IgD-negative memory B cell (primary cell): ENCODE results near the gene CCDC9. TPM values are rescaled to one million over a fixed set of nuclear protein-coding genes. Genes with fewer than 3 reads are reported as not detected.
A peak's percentile ranks its signal among the peaks of the same experiment; 100 is the strongest.

Source experiments
- H3K27ac Mint-ChIP-seq, 3 donors: one replicate each; pipeline ENCODE4 v1.8.0; 2020 to 2022; ENCODE audit warnings: mild to moderate bottlenecking in 3 of 3, mixed read lengths in 3 of 3, moderate library complexity in 1 of 3
- H3K27me3 Mint-ChIP-seq: one replicate; pipeline ENCODE4 v1.8.0; 2021; ENCODE audit warnings: mixed read lengths
- H3K36me3 Mint-ChIP-seq: one replicate; pipeline ENCODE4 v1.8.0; 2020; ENCODE audit warnings: mild to moderate bottlenecking, mixed read lengths
- H3K4me1 Mint-ChIP-seq, 3 donors: one replicate each; pipeline ENCODE4 v1.8.0; 2020 to 2022; ENCODE audit warnings: mixed read lengths in 3 of 3, mild to moderate bottlenecking in 1 of 3
- H3K4me3 Mint-ChIP-seq, 4 donors: one replicate each; pipeline ENCODE4 v1.8.0; 2020 to 2022; ENCODE audit warnings: mild to moderate bottlenecking in 4 of 4, mixed read lengths in 4 of 4, moderate library complexity in 3 of 4
- H3K9me3 Mint-ChIP-seq, 3 donors: one replicate each; pipeline ENCODE4 v1.8.0; 2020 to 2021; ENCODE audit warnings: mixed read lengths in 3 of 3, mild to moderate bottlenecking in 1 of 3
- polyA plus RNA-seq: library from polyadenylated mRNA; unstranded; fragments of 300-500 nt; fragmentation: Illumina TruSeq; gene quantifications from one replicate; pipeline ENCODE4 v1.2.3, GENCODE V29; 2021

CCDC9 gene
- polyA plus RNA-seq, 1 donor from 2014 or later = 16.0 TPM

DNA sequence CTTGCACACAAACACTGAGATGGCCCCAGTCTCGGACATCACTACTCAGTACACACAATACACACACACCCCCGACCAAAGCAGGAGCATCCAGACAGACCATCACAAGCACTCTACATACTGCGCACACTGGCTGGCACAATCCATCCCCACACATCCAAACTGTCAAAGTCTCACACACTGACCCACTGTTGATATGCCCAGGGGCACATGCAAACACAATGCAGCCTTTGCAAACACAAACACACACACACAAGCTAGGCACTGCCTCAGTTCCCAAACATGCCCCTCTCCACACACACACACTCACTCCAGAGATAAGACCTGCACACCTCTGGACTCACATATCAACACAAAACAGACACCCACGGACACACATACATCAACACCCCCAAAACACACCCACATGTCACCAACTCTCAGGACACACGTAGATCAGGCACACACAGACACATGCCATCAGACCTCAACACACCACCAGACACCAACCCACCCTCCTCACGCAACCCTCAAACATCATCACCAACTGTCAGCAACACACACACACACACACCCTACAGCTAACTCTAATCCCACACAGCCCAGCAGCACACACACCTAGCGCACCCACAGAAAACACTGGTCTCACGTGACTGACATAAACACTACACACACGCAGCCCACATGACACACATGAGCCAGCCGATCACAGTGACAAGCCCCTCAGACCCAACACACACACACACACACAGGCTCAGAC, 27.2 kb upstream of the CCDC9 start:
- Mint-ChIP-seq H3K4me1 (peaks cover 11 to 23% (median 18%) of the 10 kb centered on the region in 3 donors), H3K4me3 (no peak overlapping the region), H3K27me3 (peaks cover 3% of the 10 kb centered on the region), H3K27ac (no peak overlapping the region), H3K9me3 (no peaks in the 10 kb centered on the region), H3K36me3 (no peaks in the 10 kb centered on the region)

DNA sequence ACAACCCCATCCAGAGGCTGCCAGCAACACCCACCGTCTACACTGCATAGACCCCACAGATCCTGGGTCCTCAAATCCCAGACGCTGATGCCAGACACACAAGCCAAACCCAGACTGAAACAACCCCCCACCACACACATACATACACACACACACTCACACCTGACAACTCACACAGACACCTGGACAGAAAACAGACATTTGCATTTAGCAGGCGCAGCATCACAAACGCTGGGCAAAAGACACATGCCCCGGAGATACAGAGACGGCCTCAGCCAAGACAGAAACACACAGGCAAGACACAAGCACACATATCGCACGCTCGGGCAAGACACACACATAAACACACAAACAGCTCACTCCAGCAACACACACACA, 26.7 kb upstream of the CCDC9 start:
- H3K4me3 Mint-ChIP-seq = no peak overlapping the region
- no peak overlapping the region for H3K27ac Mint-ChIP-seq
- H3K4me1 Mint-ChIP-seq = peaks cover 11 to 23% (median 18%) of the 10 kb centered on the region in 3 donors
- H3K27me3 Mint-ChIP-seq = peaks cover 4% of the 10 kb centered on the region
- no peaks in the 10 kb centered on the region for H3K36me3 Mint-ChIP-seq
- no peaks in the 10 kb centered on the region for H3K9me3 Mint-ChIP-seq

DNA sequence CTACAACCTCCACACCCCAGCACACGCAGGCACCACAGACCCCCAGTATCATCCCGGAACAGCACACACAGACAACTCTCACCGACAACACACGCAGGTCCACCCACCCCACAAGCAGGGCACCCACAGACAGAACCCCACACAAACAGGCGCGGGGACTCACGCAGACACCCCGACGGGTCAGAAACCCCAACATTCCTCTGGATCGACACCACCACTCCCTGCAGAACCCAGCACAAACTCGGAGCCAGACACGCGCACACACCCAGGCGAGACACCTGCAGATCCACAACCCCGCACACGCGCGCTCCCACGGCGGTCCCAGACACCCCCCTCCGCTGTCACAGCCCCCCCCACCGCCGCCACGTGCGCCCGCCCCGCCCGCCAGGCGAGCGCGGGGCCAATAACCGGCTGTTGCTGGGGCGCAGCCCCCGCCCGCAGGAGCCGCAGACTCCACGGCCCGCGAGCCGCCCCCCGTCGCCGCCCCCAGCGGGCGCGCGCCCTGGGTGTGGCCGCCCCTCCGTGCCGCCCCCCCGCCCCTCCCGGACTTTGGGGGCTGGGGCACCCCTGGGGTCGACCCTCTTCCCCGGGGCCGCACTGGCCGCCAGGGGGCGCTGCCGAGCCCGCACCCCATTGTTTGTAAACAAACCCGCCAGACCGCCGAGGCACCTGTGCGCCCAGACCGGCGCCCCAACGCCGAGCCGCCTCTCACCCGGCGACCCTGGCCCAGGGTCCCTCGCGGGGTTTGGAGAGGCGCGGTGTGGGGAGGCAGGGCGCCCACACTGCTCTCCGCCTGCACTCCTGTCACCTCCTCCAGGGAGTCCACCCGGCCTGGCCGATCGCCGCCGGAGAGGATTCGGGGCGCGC, 26.0 kb upstream of the CCDC9 start:
- H3K27ac Mint-ChIP-seq = no peak overlapping the region
- peak overlapping the region in 2 of 4 donors; percentile 43 to 65 for H3K4me3 Mint-ChIP-seq

DNA sequence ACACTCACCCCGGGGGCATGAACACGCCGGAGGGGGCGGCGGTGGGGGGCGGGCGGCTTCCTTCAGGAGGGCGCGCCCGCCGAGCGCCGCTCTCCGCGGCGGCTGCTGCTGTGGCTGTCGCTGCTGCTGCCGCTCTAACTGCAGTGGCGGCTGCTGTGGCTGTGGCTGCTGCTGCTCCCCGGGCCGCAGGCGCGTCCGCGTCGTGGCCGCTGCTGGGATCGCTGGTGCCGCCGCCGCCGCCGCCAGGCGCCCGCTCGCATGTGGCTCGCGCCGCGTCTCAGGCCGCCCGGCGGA, 25.5 kb upstream of the CCDC9 start, which contains the start of gene BBC3:
Gene BBC3, minus strand, starts transcription at position 279 of the 294 bp plus-strand sequence. CDS start 2,768 bp downstream, outside the sequence.
- Mint-ChIP-seq H3K9me3 (no peaks in the 10 kb centered on the region), H3K27ac (peak within 1 kb of the TSS; percentile 79 to 91 (median 80)), H3K4me1 (peaks cover 6 to 19% (median 15%) of the 10 kb centered on the region in 3 donors), H3K27me3 (peaks cover 4% of the 10 kb centered on the region), H3K4me3 (peak within 1 kb of the TSS; percentile 59 to 82 (median 78)), H3K36me3 (no peaks in the 10 kb centered on the region)

More for the DNA sequence above, 26.0 kb upstream of the CCDC9 start:
- H3K9me3 Mint-ChIP-seq = no peaks in the 10 kb centered on the region
- no peaks in the 10 kb centered on the region for H3K36me3 Mint-ChIP-seq
- H3K4me1 Mint-ChIP-seq = peaks cover 11 to 23% (median 18%) of the 10 kb centered on the region in 3 donors
- peaks cover 4% of the 10 kb centered on the region for H3K27me3 Mint-ChIP-seq

DNA sequence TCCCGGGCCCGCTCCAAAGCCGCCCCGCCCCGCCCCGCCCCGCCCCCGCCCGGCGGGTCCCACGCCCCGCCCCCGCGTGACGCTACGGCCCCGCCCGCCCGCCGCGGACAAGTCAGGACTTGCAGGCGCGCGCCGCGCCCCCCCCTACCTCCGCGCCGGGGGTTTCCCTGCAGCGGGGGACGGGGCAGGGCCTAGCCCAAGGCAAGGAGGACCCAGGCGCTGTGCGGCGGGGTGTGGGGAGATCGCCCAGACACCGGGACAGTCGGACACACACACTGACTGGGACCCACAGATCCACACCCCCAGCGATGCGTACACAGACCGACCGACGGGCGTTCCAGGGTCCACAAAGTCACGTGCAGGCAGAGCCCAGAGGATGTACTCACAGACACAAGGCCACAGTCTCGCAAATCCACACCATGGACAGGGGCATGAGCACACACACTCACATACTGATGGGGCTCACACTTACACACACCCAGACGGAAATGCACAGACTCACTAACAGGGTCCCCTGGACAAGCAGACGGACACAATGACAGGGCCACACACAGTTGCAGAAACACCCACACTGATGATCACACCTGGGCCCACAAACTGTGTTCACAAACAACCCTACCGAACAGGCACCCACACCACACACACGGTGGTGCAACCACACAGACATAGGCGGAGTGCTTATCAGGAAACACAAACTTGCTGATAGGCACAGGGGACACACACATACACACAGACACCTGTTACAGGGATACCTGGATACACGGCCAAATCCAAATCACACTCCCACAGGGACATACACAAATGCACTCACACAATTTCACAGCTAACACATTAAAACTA, 24.9 kb upstream of the CCDC9 start:
- H3K36me3 Mint-ChIP-seq = no peaks in the 10 kb centered on the region
- peak overlapping the region; percentile 79 to 91 (median 80) for H3K27ac Mint-ChIP-seq
- peaks cover 4% of the 10 kb centered on the region for H3K27me3 Mint-ChIP-seq
- H3K9me3 Mint-ChIP-seq = no peaks in the 10 kb centered on the region
- H3K4me1 Mint-ChIP-seq = peaks cover 6 to 19% (median 15%) of the 10 kb centered on the region in 3 donors
- H3K4me3 Mint-ChIP-seq = peak overlapping the region; percentile 59 to 82 (median 78)

DNA sequence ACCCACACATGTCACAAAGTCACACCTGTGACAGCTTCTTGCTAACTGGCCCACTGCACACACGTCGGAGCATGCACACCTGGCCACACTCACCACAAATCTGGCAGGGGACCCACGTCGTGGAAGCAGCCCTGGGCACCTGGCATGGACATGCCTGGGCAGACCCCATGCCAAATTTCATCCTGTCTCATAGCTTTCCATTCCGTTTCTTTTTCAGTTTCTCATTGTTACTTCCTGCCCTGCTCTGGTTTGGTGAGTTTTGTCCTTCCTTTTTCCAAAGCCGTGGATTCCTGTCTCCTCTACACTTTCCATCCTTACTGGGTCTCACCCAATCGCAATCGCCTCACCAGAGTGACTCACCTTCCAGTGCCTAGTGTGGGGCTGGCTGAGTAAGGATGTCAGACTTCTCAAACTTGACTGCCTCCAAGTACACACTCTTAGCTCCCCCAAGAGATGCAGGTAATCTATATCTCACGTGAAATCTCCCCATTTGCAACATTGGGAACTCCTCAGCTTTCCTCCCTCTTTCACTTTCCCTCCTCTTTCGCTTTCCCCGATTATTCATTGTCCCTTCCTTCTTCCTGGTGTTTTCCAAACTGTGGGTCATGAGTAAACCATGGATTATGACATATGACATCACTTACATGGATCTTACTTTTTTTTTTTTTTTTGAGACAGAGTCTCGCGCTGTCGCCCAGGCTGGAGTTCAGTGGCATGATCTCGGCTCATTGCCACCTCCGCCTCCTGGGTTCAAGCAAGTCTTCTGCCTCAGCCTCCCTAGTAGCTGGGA, 23.7 kb upstream of the CCDC9 start:
- peaks cover 6 to 15% (median 12%) of the 10 kb centered on the region in 3 donors for H3K4me1 Mint-ChIP-seq
- no peaks in the 10 kb centered on the region for H3K36me3 Mint-ChIP-seq
- no peaks in the 10 kb centered on the region for H3K9me3 Mint-ChIP-seq
- H3K27ac Mint-ChIP-seq = peak overlapping the region; percentile 69 to 80 (median 79)
- H3K27me3 Mint-ChIP-seq = peaks cover 4% of the 10 kb centered on the region
- H3K4me3 Mint-ChIP-seq = peak overlapping the region; percentile 59 to 81 (median 74)

DNA sequence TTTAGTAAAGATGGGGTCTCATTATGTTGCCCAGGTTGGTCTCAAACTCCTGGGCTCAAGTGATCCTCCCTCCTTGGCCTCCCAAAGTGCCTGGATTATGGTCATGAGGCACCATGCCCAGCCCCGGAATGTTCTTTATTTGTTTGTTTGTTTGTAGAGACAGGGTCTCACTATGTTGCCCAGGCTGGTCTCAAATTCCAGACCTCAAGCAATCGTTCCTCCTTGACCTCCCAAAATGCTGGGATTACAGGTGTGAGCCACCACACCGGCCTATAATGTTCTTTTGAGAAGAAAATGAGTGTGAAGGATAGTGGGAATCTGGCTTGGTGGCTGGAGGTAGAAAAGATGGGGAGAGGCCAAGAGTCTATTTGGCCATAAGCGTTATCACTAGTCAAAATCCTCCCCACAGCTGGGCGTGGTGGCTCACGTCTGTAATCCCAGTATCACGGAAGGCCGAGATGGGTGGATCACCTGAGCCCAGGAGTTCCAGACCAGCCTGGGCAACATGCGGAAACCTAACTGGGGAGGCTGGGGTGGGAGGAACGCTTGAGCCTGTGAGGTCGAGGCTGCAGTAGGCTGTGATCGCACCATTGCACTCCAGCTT, 20.2 kb upstream of the CCDC9 start:
- Mint-ChIP-seq H3K4me3 (peak overlapping the region in 1 of 4 donors; percentile 68), H3K9me3 (no peaks in the 10 kb centered on the region), H3K27me3 (peaks cover 17% of the 10 kb centered on the region), H3K36me3 (no peaks in the 10 kb centered on the region), H3K4me1 (peaks cover 12 to 21% (median 15%) of the 10 kb centered on the region in 3 donors), H3K27ac (peak overlapping the region in 1 of 3 donors; percentile 7)

DNA sequence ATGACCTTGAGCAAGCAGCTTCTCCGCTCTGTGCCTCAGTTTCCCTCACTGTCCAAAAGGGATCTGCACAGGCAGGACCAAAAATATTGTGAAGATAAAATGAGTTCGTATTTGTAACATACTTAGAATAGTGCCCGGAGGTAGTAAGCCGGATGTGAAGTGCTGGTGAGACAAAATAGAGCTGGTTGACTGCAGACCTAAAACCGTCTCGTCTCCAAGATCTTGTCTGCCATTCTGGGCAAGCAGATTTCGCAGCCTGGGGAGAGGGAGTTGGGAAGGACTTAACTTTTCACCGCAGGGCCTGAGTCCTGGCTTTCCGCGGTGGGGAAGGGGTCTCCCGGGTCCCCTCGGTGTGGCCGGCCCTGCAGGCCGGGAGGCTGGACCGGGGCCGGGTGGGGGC, 17.2 kb upstream of the CCDC9 start:
- Mint-ChIP-seq H3K4me1 (peaks cover 6 to 14% (median 8%) of the 10 kb centered on the region in 3 donors), H3K27ac (peak overlapping the region in 2 of 3 donors; percentile 22 to 85), H3K9me3 (no peaks in the 10 kb centered on the region), H3K36me3 (no peaks in the 10 kb centered on the region), H3K27me3 (peaks cover 15% of the 10 kb centered on the region), H3K4me3 (peak overlapping the region; percentile 51 to 85 (median 69))

DNA sequence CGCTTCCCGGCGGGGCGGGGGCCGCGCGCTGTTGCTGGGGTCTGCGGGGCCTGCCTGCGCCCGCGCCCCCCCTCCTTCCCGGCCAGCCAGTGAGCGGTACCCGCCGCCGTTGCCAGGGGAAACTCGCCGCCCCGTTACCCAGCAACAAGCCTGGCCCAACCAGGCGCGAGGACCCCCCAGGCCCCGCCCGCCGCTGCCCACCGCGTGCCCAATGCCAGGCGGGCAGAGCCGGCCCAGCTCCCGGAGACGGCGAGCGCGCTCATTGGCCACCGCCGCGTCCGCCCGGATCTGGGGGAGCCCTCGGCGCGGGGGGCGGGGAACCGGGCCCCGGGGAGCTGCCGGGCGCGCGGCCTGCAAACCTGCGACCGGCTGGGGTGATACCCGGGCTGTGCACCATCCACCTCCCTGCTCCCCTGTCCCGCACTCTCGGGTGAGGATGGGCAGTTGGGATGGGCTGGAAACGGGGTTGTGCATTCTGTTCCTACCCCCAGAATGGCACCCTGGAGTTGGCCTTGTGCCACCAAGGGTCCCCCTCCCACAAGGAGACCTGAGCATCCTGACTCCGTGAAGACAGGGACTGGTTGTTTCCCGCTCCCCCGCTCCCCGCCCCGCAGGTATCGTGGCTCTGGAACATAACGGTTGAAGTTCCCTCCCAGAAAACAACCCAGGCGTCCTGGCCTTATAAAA, 16.6 kb upstream of the CCDC9 start:
- no peaks in the 10 kb centered on the region for H3K36me3 Mint-ChIP-seq
- no peaks in the 10 kb centered on the region for H3K9me3 Mint-ChIP-seq
- H3K4me3 Mint-ChIP-seq = peak overlapping the region in 2 of 4 donors; percentile 44 to 73
- H3K27ac Mint-ChIP-seq = peak overlapping the region in 2 of 3 donors; percentile 27 to 67
- peaks cover 19% of the 10 kb centered on the region for H3K27me3 Mint-ChIP-seq
- H3K4me1 Mint-ChIP-seq = peaks cover 11 to 19% (median 13%) of the 10 kb centered on the region in 3 donors

DNA sequence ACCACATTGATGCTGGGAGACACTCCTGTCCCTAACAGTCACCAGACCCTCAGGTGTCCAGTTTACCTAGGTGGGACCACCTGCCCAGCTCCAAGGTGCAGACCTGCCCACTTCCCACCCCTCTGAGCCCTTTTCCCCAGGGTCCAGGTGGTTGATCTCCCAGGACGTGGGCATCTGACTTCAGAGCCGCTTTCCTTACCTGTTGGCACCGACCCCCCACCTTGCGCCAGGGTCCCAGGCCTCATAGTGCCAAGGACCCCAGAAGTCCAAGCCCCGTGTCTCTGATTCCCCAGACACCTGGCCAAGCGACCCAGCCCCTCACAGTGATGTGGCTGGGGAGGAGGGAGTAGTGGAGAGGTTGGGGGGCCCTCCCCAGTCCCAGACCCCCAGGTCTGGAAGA, 15.8 kb upstream of the CCDC9 start:
- Mint-ChIP-seq H3K4me1 (peaks cover 13 to 20% (median 17%) of the 10 kb centered on the region in 3 donors), H3K27me3 (peaks cover 19% of the 10 kb centered on the region), H3K36me3 (no peaks in the 10 kb centered on the region), H3K4me3 (no peak overlapping the region), H3K9me3 (no peaks in the 10 kb centered on the region), H3K27ac (peak overlapping the region in 1 of 3 donors; percentile 67)

DNA sequence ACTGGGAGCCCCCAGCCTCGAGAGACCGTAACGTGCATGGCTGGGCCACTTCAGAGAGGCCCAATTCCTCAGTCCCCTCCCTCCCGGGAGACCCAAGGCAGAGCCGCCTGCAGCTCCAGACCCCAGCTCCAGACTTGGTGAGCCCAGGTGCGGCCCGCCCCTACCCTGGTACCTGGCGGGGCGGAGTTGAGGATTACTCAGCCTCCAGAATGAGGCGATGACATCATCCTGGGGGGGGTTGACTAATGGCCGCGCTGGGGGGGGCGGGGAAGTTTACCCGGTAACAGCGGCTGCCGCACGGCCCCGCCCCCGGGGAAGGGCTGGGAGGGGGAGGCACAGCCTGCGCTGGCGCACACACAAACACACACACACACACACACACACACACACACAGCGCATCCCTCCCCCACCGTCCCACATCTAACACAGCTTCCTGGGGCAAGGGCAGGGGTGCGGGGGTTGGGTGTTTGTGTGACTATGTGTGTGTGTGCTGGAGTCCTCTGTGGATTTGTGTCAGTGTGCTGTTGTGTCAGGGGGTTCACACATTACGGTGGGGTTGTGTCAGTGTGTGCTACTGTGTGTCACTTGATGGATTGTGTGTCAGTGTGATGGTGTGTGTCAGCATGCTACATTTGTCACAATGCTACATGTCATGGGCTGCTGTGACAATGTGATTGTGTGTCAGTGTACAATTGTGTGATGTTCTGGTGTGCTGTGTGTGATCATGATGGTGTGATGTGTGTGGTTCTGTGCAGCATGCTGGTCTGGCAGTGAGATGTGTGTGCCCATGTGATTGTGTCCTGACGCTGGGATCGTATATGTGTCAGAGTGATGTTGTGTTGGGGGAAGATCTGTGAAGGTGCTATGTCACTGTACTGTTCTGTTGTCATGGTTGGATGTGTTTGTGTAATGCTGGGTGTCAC, 15.1 kb upstream of the CCDC9 start:
- peak overlapping the region in 2 of 3 donors; percentile 39 to 67 for H3K27ac Mint-ChIP-seq
- H3K27me3 Mint-ChIP-seq = peaks cover 19% of the 10 kb centered on the region
- no peaks in the 10 kb centered on the region for H3K9me3 Mint-ChIP-seq
- no peaks in the 10 kb centered on the region for H3K36me3 Mint-ChIP-seq
- H3K4me3 Mint-ChIP-seq = no peak overlapping the region
- peaks cover 13 to 20% (median 17%) of the 10 kb centered on the region in 3 donors for H3K4me1 Mint-ChIP-seq

DNA sequence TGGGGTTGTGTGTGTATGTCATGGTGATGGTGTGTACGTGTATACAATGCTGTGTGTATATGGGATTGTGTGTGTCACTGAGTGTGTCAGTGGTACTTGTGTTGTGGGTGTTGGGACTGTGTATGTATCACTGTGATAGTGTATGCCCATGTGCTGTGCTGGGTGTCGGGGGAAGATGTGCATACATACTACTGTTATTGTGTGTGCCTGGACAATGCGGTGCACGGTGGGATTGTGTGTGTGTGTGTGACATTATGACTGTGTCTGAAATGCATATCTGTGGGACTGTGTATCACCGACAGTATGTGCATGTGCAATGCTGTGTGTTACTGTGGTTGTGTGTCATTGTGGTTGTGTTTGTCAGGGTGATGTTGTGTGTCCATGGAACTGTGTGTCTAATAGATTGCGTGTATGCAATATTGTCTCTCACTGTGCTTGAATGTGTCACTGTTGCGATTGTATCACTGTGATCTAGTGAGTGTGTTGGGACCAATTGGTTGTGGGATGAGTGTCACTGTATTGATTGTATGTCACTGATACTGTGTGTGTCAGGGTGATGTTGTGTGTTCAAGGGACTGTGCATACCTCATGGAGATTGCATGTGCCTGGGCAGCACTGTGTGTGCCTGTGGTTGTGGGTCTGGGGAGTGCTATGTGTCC, 14.3 kb upstream of the CCDC9 start:
- peaks cover 19% of the 10 kb centered on the region for H3K27me3 Mint-ChIP-seq
- no peaks in the 10 kb centered on the region for H3K36me3 Mint-ChIP-seq
- H3K4me3 Mint-ChIP-seq = no peak overlapping the region
- no peak overlapping the region for H3K27ac Mint-ChIP-seq
- no peaks in the 10 kb centered on the region for H3K9me3 Mint-ChIP-seq
- peaks cover 13 to 20% (median 17%) of the 10 kb centered on the region in 3 donors for H3K4me1 Mint-ChIP-seq
